ENCODE data around the gene MT1G. TPM values are rescaled to one million over a fixed set of nuclear protein-coding genes. Genes with fewer than 3 reads are reported as not detected.

MT1G gene
- 0.58 TPM in 1 of 2 replicates, not detected in the other for total RNA-seq

DNA sequence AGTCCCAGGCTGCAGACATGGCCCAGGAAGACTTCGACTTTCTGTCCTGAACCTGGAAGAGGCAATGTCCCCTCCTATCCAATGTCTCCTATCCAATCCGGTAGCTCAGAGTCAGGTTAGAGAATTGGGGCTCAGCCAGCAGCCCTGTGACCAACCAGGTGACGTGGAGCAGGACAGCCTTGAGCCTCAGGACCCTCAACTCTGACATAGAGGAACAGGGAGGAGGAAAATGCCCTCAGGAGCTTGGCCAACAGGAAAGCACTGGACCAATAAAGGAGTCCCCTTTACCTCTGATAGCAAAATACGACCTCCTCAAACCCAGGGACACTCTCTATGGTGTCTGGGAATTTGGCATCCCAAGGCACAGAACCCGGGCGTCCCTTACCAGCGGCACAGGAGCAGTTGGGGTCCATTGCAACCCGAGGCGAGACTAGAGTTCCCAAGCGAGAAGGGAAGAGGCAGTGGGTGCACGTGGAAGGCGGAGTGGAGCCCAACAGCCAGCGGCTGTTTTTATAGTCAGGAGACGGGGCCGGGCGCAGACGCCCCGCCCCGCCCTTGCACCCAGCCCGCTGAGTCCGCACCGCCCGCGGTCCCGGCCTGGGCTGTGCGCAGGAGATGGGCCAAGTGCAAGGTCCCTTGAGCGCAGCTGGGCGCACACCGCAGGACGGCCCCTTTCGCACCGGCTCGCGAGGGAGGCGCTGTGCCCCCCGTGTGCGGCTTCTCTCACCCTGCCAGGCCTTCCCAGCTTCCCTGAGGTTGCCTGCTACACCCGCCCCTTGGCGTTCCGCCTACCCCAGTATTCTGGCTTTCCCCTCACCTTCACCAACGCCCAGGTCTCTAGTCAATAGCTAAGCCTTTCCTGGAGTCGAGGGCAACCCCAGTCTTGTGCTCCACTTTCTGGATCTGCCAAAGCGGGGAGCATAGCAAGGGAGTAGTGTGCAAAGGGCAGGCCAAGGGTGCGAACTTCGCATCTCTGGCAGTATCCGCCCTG, at the start of gene MT1G:
Gene MT1G (minus strand): TSS at position 485 of the 991 bp plus-strand sequence. CDS start 72 bp downstream, at position 413.

DNA sequence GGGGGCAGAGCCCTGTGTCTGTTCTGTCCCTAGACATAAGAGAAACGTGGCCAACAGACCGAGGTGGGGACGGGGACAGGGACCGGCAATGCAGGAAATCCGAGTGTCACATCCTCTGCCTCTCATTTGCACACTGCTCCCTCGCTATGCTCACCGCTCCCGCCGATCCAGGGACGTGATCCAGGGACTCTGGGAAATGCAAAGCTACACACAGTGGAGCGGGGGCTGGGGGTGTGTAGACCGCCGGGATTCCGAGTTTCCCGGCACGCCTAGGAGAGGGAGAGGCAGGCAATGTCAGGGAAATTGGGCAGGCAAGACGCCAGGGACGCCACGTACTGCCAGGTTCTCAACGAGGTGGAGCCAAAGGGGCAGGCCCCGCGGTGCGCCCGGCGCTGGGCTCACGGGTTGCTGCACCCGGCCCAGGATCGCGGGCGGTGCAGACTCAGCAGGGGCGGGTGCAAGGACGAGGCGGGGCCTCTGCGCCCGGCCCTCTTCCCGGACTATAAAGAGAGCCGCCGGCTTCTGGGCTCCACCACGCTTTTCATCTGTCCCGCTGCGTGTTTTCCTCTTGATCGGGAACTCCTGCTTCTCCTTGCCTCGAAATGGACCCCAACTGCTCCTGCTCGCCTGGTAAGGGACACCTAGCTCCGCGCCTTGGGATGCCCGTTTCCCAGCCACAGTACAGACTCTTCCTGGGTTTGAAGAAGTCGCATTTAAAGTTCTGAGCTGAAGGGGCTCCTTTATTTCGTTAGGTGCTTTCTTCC, 14.3 kb upstream of the MT1G start, which contains the start of gene MT1X:
Gene MT1X (plus strand): TSS at position 532 of the 764 bp plus-strand sequence. CDS start 71 bp downstream, at position 603.

DNA sequence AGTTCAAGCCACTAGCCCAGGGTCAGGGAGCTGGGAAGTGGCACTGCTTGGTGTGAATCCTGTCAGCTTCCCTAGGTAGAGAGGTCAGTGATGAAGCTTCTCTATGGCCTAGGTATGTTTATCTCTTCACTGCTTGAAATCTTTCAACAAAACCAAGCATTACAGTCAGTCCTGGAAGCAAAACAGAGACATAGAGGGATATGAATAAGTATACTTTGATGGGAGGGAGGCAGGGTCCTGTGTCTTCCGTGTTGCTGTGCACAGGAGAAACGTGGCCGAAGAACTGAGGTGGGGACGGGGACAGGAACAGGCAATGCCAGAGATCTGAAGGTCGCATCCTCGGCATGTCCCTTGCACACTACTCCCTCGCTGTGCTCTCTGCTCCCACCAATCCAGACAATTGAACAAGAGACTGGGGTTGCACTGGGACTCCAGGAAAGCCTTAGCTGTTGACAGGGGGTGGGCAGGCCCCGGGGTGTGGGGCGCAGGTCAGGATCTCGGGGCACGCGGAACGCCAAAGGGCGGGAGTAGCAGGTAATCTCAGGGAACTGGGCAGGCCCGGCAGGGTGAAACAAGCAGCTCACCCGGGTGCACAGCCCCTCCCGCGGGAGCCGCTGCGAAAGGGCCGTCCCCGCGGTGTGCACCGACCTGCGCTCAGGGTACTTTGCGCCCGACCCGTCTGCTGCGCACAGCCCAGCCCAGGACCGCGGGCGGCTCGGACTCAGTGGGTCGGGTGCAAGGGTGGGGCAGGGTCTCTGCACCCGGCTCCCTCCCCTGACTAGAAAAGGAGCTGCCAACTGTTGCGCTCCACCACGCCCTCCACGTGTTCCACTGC, 1.4 kb upstream of the MT1G start, which contains the start of gene MT1H:
Gene MT1H (plus strand): TSS at position 810 of the 835 bp plus-strand sequence. CDS start 71 bp downstream, outside the sequence.

DNA sequence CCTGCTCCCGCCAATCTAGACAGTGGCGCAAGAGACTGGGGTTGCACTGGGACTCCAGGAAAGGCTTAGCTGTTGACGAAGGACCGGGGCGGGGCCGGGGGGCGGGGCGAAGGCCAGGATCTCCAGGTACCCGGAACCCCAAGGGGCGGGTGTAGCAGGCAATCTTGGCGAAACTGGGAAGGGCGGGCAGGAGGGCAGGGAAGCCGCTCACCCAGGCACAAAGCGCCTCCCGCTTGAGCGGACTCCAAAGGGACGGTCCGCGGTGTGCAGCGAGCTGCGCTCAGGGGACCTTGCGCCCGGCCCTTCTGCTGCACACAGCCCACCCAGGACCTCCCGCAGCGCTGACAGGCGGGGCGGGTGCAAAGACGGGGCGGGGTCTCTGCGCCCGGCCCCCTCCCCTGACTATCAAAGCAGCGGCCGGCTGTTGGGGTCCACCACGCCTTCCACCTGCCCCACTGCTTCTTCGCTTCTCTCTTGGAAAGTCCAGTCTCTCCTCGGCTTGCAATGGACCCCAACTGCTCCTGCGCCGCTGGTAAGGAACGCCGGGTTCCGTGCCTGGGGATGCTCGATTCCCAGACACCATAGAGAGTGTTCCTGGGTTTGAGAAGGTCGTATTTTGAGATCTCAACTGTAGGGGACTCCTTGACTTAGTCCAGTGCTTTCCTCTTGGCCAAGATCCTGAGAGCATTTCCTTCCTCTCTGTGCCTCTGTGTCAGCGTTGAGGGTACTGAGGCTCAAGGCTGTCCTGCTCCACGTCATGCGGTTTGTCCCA, 10.1 kb downstream of the MT1G start, which contains the start of gene MT1F:
Gene MT1F (plus strand): TSS at position 405 of the 772 bp plus-strand sequence. CDS start 100 bp downstream, at position 505.

DNA sequence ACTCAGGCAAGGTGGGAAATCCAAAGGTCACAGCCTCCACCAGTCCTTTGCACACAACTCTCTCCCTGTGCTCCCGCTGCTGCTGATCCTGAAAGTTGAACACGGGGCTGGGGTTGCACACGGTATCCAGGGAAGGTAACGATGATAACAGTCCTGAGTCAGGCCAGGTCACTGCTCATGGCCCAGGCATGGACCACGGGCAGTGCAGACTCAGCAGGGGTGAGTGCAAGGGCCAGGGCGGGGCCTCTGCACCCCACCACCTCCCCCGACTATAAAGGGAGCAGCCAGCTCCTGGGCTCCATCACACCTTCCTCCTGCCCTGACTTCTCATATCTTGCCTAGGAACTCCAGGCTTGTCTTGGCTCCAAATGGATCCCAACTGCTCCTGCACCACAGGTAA, 16.3 kb downstream of the MT1G start, which contains the start of gene MT1B:
Gene MT1B (plus strand): TSS at position 301 of the 400 bp plus-strand sequence. CDS start 68 bp downstream, at position 369.

DNA sequence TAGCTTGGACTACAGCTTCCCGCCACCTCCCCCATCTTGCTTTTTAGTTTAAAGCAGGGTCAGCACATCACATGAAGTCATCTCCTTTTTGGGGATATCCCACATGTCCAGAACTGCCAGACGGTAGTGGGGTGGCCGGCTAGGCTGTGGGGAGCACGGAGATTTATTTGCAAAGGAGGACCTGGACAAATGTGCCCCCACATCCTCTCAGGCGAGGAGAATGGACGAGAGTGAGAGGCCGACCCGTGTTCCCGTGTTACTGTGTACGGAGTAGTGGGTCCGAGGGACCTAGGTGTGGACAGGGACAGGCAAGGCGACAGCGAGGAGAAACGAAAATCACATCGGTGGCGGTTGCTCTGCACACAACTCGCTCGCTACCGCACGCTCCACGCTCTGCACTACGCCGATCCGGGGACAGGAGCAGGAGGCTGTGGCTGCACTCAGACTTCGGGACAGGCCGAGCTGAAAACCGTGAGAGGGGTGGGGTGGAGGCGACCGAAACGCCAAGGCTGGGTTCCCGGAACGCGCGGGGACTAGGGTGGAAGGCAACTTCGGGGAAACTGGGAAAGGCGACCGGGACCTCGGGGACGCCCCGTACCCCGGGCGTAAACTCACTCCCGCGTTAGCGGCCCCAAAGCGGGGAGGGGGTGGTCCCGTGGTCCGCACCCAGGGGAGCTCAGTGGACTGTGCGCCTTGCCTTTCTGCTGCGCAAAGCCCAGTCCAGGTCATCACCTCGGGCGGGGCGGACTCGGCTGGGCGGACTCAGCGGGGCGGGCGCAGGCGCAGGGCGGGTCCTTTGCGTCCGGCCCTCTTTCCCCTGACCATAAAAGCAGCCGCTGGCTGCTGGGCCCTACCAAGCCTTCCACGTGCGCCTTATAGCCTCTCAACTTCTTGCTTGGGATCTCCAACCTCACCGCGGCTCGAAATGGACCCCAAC, 29.8 kb downstream of the MT1G start, which contains the start of gene MT1A:
Gene MT1A (plus strand): TSS at position 853 of the 937 bp plus-strand sequence. CDS start 73 bp downstream, at position 926.

DNA sequence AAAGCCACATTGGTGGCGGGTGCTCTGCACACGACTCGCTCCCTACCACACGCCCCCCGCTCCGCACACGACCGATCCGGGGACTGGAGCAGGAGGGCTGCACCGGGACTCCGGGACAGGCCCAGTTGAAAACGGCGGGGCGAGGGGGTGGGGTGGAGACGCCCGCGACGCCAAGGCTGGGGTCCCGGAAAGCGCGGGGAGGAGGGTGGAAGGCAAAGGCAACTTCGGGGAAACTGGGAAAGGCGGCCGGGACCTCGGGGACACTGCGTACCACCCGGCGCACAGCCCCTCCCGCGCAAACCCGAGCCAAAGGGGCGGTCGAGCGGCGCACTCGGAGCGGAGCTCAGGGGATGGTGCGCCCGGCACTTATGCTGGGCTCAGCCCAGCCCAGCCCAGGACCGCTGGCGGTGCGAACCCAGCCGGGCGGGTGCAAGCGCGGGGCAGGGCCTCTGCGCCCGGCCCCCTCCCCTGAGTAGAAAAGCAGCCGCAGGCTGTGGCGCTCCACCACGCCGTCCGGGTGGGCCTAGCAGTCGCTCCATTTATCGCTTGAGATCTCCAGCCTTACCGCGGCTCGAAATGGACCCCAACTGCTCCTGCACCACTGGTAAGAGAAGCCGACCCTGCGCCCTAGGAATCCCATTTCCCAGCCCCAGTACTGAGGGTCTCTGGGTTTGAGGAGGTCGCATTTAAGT, 35.6 kb downstream of the MT1G start, which contains the start of gene MT1M:
Gene MT1M (plus strand): TSS at position 504 of the 692 bp plus-strand sequence. CDS start 73 bp downstream, at position 577.

DNA sequence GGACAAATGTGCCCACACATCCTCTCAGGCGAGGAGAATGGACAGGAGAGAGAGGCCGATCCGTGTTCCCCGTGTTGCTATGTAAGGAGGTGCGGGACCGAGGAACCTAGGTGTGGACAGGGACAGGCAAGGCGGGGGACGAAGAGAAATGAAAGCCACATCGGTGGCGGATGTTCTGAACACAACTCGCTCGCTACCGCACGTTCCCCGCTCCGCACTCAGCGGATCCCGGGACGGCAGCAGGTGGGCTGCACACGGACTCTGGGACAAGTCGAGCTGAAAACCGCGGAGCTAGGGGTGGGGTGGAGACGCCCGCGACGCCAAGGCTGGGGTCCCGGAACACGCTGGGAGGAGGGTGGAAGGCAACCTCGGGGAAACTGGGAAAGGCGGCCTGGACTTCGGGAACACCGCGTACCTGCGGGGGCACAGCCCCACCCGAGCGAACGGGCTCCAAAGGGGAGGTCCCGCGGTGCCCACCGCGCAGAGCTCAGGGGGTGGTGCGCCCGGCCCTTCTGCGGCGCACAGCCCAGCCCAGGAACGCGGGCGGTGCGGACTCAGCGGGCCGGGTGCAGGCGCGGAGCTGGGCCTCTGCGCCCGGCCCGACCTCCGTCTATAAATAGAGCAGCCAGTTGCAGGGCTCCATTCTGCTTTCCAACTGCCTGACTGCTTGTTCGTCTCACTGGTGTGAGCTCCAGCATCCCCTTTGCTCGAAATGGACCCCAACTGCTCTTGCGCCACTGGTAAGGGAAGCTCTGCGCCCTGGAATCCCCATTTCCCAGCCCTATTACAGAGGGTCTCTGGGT, 42.5 kb downstream of the MT1G start, which contains the start of gene MT1E:
Gene MT1E (plus strand): TSS at position 642 of the 803 bp plus-strand sequence. CDS start 71 bp downstream, at position 713.

Other genes starting within 250 kb of the MT1G start
- 191 and 338 TPM in 2 replicates for gene AMFR, start 242.5 kb downstream of the MT1G start, total RNA-seq
- gene NUDT21, start 216.7 kb downstream of the MT1G start, total RNA-seq, result 56.9 and 116 TPM in 2 replicates
- 72.8 and 74.0 TPM in 2 replicates for gene OGFOD1, start 216.5 kb downstream of the MT1G start, total RNA-seq
- gene BBS2, start 148.0 kb downstream of the MT1G start, total RNA-seq, result 72.9 and 108 TPM in 2 replicates
- not detected in 2 replicates for gene MT4, start 103.0 kb downstream of the MT1G start, total RNA-seq
- gene MT3, start 78.5 kb downstream of the MT1G start, total RNA-seq, result 0.66 TPM in 1 of 2 replicates, not detected in the other
- 96.4 and 103 TPM in 2 replicates for gene MT2A, start 59.5 kb downstream of the MT1G start, total RNA-seq
- 167 and 190 TPM in 2 replicates for gene MT1E, start 42.3 kb downstream of the MT1G start, total RNA-seq
- 2.6 and 5.1 TPM in 2 replicates for gene MT1M, start 35.4 kb downstream of the MT1G start, total RNA-seq
- gene MT1A, start 29.4 kb downstream of the MT1G start, total RNA-seq, result 1.5 and 1.7 TPM in 2 replicates
- not detected in 2 replicates for gene MT1B, start 16.2 kb downstream of the MT1G start, total RNA-seq
- 0.17 TPM in 1 of 2 replicates, not detected in the other for gene MT1F, start 10.1 kb downstream of the MT1G start, total RNA-seq
- gene MT1H, start 1.7 kb upstream of the MT1G start, total RNA-seq, result not detected in 2 replicates
- gene MT1X, start 14.4 kb upstream of the MT1G start, total RNA-seq, result 19.5 and 41.6 TPM in 2 replicates
- 45.2 and 63.4 TPM in 2 replicates for gene NUP93, start 62.1 kb upstream of the MT1G start, total RNA-seq
- gene SLC12A3, start 197.1 kb upstream of the MT1G start, total RNA-seq, result not detected in 2 replicates

All from smooth muscle cell of trachea (primary cell).